PC-3 (cell line): ENCODE data around the gene PCID2.

Source experiments
- EZH2 ChIP-seq: fragments of 300-600 bp; sonication (generic); IDR thresholded peaks from one replicate; pipeline ENCODE4 v1.6.1; 2017; ENCODE audit warnings: antibody characterized with exemption, mild to moderate bottlenecking, low read length; ENCODE audit not compliant: unreplicated experiment
- EZH2phosphoT487 ChIP-seq: fragments of 300-600 bp; sonication (generic); IDR thresholded peaks from 2 replicates; pipeline ENCODE4 v1.6.1; 2018; ENCODE audit warnings: mild to moderate bottlenecking, antibody characterized with exemption, low read length, borderline replicate concordance
- TF ChIP-seq, protein P1 (sequence below): fragments of 300-600 bp; sonication (generic); conservative IDR thresholded peaks from 2 replicates; pipeline ENCODE4 v1.5.1; 2017; ENCODE audit warnings: antibody characterized with exemption, low read depth, mild to moderate bottlenecking, low read length

DNA sequence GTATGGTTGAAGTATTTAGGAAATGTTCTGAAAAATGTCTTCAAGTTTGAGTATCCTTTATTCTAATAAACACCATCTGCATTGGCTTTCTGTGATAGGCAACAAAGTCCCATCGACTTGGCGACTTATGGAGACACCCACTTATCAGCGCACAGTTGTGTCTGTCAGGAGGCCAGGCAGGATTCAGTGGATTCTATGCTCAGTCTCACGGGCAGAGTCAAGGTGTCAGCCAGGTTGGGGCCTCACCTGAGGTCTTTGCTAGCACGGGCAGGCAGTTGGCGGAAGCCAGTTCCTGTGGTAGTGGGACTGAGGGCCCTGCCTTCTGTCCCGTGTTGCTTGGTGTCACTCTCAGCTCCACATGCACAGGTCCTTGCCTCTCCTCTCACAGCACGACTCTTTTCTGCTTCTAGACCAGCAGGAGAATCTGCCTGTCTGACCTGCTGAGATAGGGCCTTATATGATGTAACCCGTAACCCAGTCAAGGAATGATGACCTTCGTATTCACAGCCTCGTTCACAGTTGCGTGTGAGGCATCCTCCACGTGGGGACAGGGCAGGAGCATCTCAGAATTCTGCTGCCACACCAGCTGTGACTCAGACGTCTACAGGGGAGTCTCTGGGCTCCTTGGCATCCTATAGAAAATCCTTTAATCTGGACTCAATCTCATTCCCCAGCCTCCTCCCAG, 10.9 kb upstream of the PCID2 start:
- TF ChIP-seq, protein P1, sequence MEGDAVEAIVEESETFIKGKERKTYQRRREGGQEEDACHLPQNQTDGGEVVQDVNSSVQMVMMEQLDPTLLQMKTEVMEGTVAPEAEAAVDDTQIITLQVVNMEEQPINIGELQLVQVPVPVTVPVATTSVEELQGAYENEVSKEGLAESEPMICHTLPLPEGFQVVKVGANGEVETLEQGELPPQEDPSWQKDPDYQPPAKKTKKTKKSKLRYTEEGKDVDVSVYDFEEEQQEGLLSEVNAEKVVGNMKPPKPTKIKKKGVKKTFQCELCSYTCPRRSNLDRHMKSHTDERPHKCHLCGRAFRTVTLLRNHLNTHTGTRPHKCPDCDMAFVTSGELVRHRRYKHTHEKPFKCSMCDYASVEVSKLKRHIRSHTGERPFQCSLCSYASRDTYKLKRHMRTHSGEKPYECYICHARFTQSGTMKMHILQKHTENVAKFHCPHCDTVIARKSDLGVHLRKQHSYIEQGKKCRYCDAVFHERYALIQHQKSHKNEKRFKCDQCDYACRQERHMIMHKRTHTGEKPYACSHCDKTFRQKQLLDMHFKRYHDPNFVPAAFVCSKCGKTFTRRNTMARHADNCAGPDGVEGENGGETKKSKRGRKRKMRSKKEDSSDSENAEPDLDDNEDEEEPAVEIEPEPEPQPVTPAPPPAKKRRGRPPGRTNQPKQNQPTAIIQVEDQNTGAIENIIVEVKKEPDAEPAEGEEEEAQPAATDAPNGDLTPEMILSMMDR, result no peak
- TF ChIP-seq EZH2 (no peak), EZH2phosphoT487 (no peak)
